Measurements from ENCODE around the gene VPS26C. TPM values are rescaled to one million over a fixed set of nuclear protein-coding genes. Genes with fewer than 3 reads are reported as not detected.

The VPS26C gene
- total and polyA plus RNA-seq, 2 of the 13 experiments (the other 11 are each of a cell fraction or from before 2014, with no cell fraction given): 30.3 to 39.7 TPM

- Histone ChIP-seq H3K27me3 (ENCODE audit: control insufficient read depth in 1 of 2, insufficient read depth in 2 of 2, low read length in 2 of 2) (no peaks in the 10 kb centered on the region), H3K9ac (ENCODE audit: insufficient read depth, low read depth, low read length) (no peak overlapping the region), H3K4me2 (ENCODE audit: low read depth, low read length) (no peak overlapping the region), H3K79me2 (ENCODE audit: insufficient read depth, low read length) (peaks cover 69% of the 10 kb centered on the region), H3K4me3 (replicated peaks in 1 of 3; ENCODE audit: insufficient read depth in 1 of 3, low read depth in 2 of 3, low read length in 3 of 3) (no peak overlapping the region), H3K4me1 (ENCODE audit: insufficient read depth, low read length) (peaks cover 46% of the 10 kb centered on the region), H3K27ac (ENCODE audit: extremely low read length, insufficient read depth, low read length) (peak overlapping the region; percentile 91), H3K36me3 (replicated peaks in 1 of 2; ENCODE audit: control insufficient read depth in 1 of 2, insufficient read depth in 2 of 2, low read length in 2 of 2) (no peaks in the 10 kb centered on the region; a peak in 1 of 5 replicates), H3K9me3 (ENCODE audit: low read length) (no peaks in the 10 kb centered on the region), H4K20me1 (ENCODE audit: insufficient read depth, low read length) (no peaks in the 10 kb centered on the region), H2AFZ (ENCODE audit: low read length) (no peak overlapping the region)
- POLR2A ChIA-PET: interaction anchor here (1.5 kb wide), 1 partner anchor 8 kb away, joined by 13 read pairs; the partner anchor contains the start of gene VPS26C
- BruUV-seq (replicated peaks): no TSS peak
- in situ Hi-C loops (cut with HindIII; ENCODE audit: extremely low pct_ligation_motif_present, low pct_unique_long_range_greater_than_20kb): no loop called here
- 98% methylated on average over 5 of the region's 5 CpGs for WGBS (ENCODE audit: low lambda C conversion rate)
- CTCF ChIA-PET (ENCODE audit: low intra/inter-chr PET ratio, low total read pairs): no interaction called here
- ATAC-seq (no peak), FAIRE-seq (no peak), DNase-seq (ENCODE audit: low spot score) (no peak)
- intact Hi-C loops (cut with micrococcal nuclease; ENCODE audit: unreplicated experiment): loop anchor here (5.0 kb wide), 1 partner anchor 323 kb away; no protein-coding TSS in a partner anchor
- TF ChIP-seq RELA (CRISPR knock-in tag; IDR thresholded peaks at IDR 0.05): no peak
- TF ChIP-seq ATF5 (CRISPR knock-in tag; IDR thresholded peaks at IDR 0.05; ENCODE audit: low read depth): no peak
- no peak for TF ChIP-seq FOSL2 (CRISPR knock-in tag; IDR thresholded peaks at IDR 0.05)
- TF ChIP-seq ZNF513 (CRISPR knock-in tag; conservative IDR thresholded peaks at IDR 0.05): no peak
- TF ChIP-seq ZSCAN30 (CRISPR knock-in tag; IDR thresholded peaks at IDR 0.05): no peak
- no peak for TF ChIP-seq MAZ (IDR thresholded peaks at IDR 0.05; ENCODE audit: borderline replicate concordance, low read depth, low read length)
- TF ChIP-seq MAZ (CRISPR knock-in tag; IDR thresholded peaks at IDR 0.05; ENCODE audit: low read depth): no peak
- TF ChIP-seq ZBTB40 (IDR thresholded peaks at IDR 0.05): no peak
- TF ChIP-seq ZBTB40 (CRISPR knock-in tag; IDR thresholded peaks at IDR 0.05): no peak
- TF ChIP-seq ZUFSP (CRISPR knock-in tag; IDR thresholded peaks at IDR 0.05; ENCODE audit: borderline replicate concordance): no peak
- TF ChIP-seq ZSCAN31 (CRISPR knock-in tag; IDR thresholded peaks at IDR 0.05; ENCODE audit: low read depth): no peak
- no peak for TF ChIP-seq PHF21A (CRISPR knock-in tag; IDR thresholded peaks at IDR 0.05)
Observed at GRCh38 chr21:37259426-37259825, 7.7 kb downstream of the VPS26C start.

Measured in HepG2 (cell line).